ENCODE data around the gene ALKBH5. TPM values are rescaled to one million over a fixed set of nuclear protein-coding genes. Genes with fewer than 3 reads are reported as not detected.

Gene ALKBH5
- polyA plus RNA-seq, 1 donor from 2014 or later, result 55.0 TPM

- H3K27ac ChIP-seq (ENCODE audit: low read length), result no peak overlapping the region
These were observed 52.2 kb downstream of the ALKBH5 start for GRCh38 chr17:18235743-18236256.

GRCh38 chr17:18236494-18236893 is 52.9 kb downstream of the ALKBH5 start:
- Histone ChIP-seq H3K27me3 (ENCODE audit: insufficient read depth, low read depth, low read length) (no peaks in the 10 kb centered on the region), H3K36me3 (ENCODE audit: insufficient read depth, low read length) (peaks cover 2% of the 10 kb centered on the region), H3F3A (ENCODE audit: insufficient read depth, low read length, poor library complexity, severe bottlenecking) (no peaks in the 10 kb centered on the region), H2AFZ (ENCODE audit: low read depth, low read length) (no peak overlapping the region), H3K9me2 (ENCODE audit: insufficient read depth, low read length) (no peaks in the 10 kb centered on the region), H3K4me2 (ENCODE audit: low read length) (no peak overlapping the region), H3K79me2 (replicated peaks; ENCODE audit: insufficient read depth, low read length) (no peaks in the 10 kb centered on the region), H4K20me1 (ENCODE audit: insufficient read depth) (no peaks in the 10 kb centered on the region), H3K4me3 (ENCODE audit: low read length) (no peak overlapping the region), H3K27ac (ENCODE audit: low read length) (no peak overlapping the region), H3K9ac (ENCODE audit: low read length) (no peak overlapping the region), H3K9me3 (ENCODE audit: low read length) (no peaks in the 10 kb centered on the region)
- no peak for TF ChIP-seq RAD21 (conservative IDR thresholded peaks at IDR 0.05)
- no peak for TF ChIP-seq EP300 (conservative IDR thresholded peaks at IDR 0.05; ENCODE audit: poor library complexity, severe bottlenecking)
- no peak for TF ChIP-seq POLR2AphosphoS5 (IDR thresholded peaks at IDR 0.05)
- no peak for TF ChIP-seq REST (IDR thresholded peaks at IDR 0.05; ENCODE audit: borderline replicate concordance)
- no peak for TF ChIP-seq TAF1 (IDR thresholded peaks at IDR 0.05; ENCODE audit: low read depth)
- no peak for TF ChIP-seq EZH2 (IDR thresholded peaks at IDR 0.05; ENCODE audit: borderline replicate concordance, insufficient read depth, low read length, poor library complexity, severe bottlenecking)
- TF ChIP-seq SMC3 (conservative IDR thresholded peaks at IDR 0.05; ENCODE audit: poor library complexity), result no peak

More at GRCh38 chr17:18235743-18236256, 52.2 kb downstream of the ALKBH5 start:
- Histone ChIP-seq H2AFZ (ENCODE audit: low read depth, low read length) (no peak overlapping the region), H3K79me2 (replicated peaks; ENCODE audit: insufficient read depth, low read length) (peaks cover 5% of the 10 kb centered on the region), H3K9me2 (ENCODE audit: insufficient read depth, low read length) (no peaks in the 10 kb centered on the region), H3K9ac (ENCODE audit: low read length) (no peak overlapping the region), H3K36me3 (ENCODE audit: insufficient read depth, low read length) (no peaks in the 10 kb centered on the region), H3K27me3 (ENCODE audit: insufficient read depth, low read depth, low read length) (no peaks in the 10 kb centered on the region), H3F3A (ENCODE audit: insufficient read depth, low read length, poor library complexity, severe bottlenecking) (no peaks in the 10 kb centered on the region), H3K4me2 (ENCODE audit: low read length) (no peak overlapping the region), H4K20me1 (ENCODE audit: insufficient read depth) (no peaks in the 10 kb centered on the region), H3K9me3 (ENCODE audit: low read length) (no peaks in the 10 kb centered on the region), H3K4me3 (ENCODE audit: low read length) (no peak overlapping the region)
- no peak for TF ChIP-seq RAD21 (conservative IDR thresholded peaks at IDR 0.05)
- TF ChIP-seq SMC3 (conservative IDR thresholded peaks at IDR 0.05; ENCODE audit: poor library complexity), result no peak
- no peak for TF ChIP-seq MXI1 (conservative IDR thresholded peaks at IDR 0.05; ENCODE audit: poor library complexity, severe bottlenecking)
- no peak for TF ChIP-seq TAF1 (IDR thresholded peaks at IDR 0.05; ENCODE audit: low read depth)
- TF ChIP-seq REST (IDR thresholded peaks at IDR 0.05; ENCODE audit: borderline replicate concordance), result no peak
- no peak for TF ChIP-seq EP300 (conservative IDR thresholded peaks at IDR 0.05; ENCODE audit: poor library complexity, severe bottlenecking)
- TF ChIP-seq CTCF (IDR thresholded peaks at IDR 0.05; ENCODE audit: poor library complexity, severe bottlenecking), result no peak

Measured in neural cell (in vitro differentiated cells).